Renal pelvis (tissue), 4 donors: Measurements from ENCODE around the gene SRGAP3. TPM values are rescaled to one million over a fixed set of nuclear protein-coding genes. Genes with fewer than 3 reads are reported as not detected.
"Not testable (repeated sequence)": the region's sequence is repeated elsewhere in the genome, so short reads cannot be mapped to it uniquely, and the experiment has no call there.

Source experiments
- DNase-seq: peaks from one replicate; pipeline ENCODE4 v3.0.0-alpha.2; 2013
- polyA plus RNA-seq, 3 donors: library from polyadenylated mRNA; unstranded; fragments of 120-200 nt; gene quantifications; one replicate each; pipeline ENCODE4 v1.2.1, GENCODE V29; 2013; ENCODE audit not compliant: insufficient read length in 3 of 3

Gene SRGAP3
- polyA plus RNA-seq, 3 donors, result 15.3 to 22.8 (median 18.9) TPM

GRCh38 chr3:9087831-9088413, 161.5 kb downstream of the SRGAP3 start:
- no peak for DNase-seq

DNA sequence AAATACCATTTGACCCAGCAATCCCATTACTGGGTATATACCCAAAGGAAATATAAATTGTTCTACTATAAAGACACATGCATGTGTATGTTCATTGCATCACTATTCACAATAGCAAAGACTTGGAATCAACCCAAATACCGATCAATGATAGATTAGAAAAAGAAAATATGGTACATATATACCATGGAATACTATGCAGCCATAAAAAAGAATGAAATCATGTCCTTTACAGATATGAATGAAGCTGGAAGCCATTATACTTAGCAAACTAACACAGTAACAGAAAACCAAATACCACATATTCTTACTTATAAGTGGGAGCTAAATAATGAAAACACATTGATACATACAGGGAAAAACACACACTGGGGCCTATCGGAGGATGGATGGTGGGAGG, 164.0 kb downstream of the SRGAP3 start:
- not testable (repeated sequence) for DNase-seq

DNA sequence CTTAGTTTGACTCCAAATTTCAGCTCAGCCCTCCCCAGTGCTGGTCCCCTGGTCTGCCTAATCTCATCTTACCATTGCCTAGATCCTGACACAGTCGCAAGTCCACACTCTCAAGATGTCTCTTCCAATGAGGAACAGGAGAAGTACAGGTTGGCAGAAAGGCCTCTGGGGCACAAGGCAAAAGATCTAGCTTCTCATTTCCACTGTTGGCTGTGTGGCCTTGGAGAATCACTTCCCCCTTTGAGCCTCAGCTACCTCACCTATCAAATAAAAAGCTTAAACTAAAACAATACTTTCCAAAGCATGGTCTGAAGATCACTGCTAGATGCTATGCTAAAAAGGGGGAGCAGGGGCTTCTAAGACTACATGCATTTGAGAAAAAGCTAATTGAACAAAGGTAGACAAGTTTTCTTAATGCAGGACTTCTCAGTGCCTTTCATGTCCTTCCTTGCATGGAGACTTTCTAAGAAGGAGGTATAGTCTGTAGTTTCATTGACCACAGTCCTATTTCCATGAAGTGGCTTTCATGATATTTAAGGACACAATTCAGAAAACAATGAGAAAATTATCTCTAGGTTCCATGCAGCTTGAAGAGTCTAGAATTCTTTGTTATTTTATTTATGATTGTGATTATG, 168.1 kb downstream of the SRGAP3 start:
- DNase-seq, result no peak

DNA sequence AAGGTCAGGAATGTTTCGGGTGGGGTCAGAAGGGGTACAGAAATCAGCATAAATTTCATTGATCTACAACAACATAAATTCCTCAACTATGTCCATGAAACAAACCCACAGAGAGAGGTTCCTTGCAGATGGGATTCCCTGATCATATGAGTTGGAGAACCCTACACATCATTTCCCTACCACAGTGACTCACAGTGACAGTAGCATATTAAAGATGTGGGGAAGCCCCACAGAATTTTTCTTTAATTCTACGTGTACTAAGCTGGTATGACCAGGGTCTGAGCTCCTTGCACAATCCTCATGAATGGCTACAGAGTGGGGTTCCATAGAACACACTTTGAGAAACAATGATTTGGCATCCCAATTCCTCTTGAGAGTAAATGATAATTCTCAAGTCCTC, 169.3 kb downstream of the SRGAP3 start:
- DNase-seq, result no peak

DNA sequence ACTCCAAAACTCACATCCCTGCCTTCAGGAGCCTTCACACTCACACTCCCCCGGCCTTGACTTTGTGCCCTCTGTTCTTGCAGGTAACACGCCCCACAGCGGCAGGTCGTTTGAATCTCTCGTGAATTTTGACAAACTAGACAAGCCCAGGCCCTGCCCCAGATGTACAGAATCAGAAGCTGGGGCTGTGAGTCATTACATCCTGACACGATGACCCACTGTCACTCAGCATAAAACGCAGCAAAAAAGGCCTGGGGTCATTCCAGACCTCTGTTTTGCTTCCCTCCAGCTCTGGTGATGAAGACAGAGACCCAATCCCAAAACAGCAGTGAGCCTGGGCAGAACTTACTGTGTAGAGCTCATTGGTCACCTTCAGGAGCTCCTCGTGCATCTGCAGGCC, 169.8 kb downstream of the SRGAP3 start:
- DNase-seq, result no peak

DNA sequence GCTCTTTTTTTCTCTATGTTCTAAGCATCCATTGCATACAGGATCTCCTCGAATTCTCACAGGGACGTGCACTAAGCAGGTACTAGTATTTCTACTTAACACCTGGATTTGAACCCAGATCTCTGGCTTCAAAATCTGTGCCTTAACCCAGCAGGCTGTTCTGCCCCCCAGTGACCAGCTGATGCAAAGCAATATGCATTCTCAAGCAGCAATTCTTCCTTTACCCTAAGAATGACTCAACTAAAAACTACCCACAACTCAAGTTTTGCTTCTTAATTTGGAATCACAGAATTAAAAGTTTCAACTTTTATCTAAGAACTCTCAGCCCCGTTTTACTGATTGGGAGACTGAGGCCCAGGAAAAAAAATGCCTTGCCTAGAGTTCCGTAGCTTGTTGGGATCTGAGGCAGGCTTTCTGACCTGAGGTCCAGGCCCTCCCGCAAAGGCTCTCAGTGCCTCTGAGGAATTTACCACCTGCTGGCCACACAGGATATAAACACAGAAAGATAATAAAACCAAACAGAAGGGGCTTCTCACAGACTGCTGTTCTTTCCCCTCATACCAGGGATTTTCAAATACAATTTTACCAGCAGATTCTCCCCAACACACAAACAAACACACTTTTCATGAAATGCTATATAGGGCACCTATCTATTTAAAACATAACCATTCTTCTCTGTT, 170.7 kb downstream of the SRGAP3 start:
- no peak for DNase-seq

DNA sequence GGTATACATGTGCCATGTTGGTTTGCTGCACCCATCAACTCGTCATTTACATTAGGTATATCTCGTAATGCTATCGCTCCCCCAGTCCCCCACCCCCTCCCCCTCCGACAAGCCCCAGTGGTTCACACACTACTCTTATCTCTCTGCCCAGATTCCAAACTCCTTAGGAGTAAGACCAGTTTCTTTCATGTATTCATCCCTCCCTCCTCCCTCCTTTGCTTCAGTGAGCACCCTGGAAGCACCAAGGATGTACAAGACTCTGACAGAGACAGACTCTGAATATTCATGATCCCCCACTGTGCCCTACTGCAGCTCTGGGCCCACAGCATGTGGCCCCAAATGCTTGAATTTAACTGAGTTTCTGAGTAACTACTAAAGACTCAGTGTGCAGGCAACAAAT, 172.4 kb downstream of the SRGAP3 start:
- DNase-seq, result no peak

DNA sequence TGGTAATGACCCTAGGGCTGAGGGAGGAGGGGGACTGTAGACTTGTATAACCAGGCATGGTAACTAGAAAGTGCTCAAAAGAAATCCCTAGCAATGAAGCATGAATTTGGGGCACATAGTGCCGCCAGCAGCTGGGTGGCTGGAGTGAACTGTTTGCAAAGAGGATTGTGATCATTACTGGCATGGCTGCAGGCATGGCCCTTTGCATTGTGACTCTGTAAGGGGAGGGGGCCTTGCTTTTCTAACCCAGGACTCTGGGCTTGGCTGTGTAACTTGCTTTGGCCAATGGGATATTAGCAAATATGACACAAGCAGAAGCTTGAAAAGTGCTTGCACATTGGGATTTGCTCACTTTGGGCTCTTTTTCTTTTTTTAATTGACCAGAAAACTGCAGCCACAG, 173.7 kb downstream of the SRGAP3 start:
- no peak for DNase-seq

DNA sequence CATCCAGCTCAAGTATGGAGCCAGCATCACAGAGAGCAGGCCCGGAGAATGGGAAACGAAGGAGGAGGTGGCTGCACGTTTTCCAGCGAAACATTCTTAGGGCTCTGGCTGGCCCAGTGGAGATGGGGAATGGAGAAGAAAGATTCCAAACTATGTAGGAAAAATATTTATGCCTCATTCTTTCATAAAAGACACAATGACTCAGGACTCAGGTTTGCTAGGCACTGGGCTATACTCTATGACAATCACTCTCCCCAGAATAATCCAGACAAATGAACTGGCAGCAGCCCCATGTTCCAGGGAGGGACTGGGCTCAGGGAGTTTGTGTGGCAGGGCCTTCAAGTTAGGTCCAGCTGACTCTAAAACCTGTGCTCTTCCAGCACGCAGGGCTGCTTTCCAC, 175.4 kb downstream of the SRGAP3 start:
- DNase-seq, result no peak

DNA sequence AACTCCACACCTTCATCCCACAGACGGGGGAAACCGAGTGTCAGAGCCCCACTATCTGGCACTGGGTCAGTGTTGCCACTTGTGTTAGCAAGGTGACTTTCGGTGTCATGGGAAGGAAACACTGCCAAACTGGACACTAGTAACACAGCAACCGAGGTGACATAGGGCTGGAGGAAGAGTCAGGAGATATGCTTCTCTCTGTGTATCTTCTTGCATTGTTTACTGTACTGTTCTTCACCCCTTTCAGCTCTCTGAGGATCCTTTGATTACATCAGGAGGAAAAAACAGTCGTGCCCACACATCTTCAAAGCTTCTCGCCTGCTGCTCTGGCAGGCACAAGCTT, 176.8 kb downstream of the SRGAP3 start:
- no peak for DNase-seq

DNA sequence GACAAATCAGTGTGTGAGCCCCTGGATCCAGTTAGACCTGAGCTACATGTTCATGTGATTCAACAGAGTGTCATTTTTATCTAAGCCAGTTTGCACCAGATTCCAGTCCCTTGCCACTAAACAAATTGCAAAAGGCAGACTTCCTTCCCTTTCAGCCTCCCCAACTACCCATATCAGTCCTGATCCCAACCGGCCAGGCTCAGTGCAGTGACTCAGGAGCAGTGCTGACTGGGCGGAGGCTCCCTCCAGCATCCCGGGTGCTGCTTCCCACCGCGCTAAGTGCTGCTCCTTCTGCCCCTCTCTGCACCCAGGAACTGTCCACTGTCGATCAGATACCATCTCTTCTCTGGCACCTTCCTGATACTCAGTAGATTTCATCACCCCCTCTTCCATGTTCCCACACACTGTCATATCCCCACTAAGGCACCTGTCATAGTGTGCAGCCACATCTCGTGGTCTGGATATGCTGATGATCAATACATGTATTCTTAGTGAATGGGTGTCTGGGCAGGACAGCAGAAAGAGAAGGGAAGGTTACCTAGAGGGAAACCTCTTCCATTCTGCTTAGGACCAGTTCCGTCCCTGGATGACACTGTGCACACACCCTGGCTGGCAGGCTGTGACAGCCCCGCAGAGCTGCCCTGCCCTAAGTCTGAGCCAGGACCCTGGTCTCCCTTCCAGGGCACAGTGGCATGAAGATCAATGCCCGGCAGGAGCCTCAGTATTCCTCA, 177.3 kb downstream of the SRGAP3 start:
- DNase-seq, result no peak

DNA sequence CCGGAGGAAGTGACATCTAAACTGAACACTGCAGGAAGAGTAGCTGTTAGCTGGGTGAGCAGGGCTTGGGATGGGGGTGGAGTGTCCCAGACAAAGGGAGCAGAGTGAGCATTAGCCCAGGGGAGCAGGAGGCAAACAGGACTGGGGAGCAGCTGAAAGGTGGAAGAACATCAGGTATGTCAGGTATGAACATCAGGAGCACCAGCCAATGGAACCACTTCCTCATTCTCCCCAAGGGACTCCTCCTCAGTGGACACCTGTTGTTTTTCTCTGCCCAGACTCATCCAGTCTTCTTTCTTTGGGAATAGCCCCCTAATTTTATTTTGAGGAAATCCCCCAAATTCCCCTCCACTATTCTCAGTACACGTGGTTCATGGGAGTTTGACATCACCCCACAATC, 178.5 kb downstream of the SRGAP3 start:
- DNase-seq, result no peak

DNA sequence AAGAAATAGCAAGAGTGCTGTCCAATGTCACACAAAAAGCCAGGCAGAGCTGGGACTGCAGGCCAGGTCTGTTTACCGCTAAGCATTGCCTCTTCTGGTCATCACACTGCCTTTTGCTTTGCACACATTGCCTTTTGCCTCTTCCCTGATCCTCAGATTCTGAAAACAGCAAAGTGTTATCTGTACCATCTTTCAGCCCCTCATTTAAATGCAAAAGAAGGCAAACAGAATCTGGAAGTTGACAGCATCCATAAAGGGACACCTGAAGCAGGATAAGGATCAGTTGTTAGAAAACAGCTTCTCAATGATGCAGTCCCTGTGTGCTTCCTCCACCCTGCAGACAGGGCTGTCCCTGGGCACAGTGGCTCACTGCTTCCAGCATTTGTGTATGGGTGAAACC, 179.5 kb downstream of the SRGAP3 start:
- DNase-seq, result no peak

- peak; percentile 53 for DNase-seq
Observed at GRCh38 chr3:9068051-9068450, 181.4 kb downstream of the SRGAP3 start.

DNA sequence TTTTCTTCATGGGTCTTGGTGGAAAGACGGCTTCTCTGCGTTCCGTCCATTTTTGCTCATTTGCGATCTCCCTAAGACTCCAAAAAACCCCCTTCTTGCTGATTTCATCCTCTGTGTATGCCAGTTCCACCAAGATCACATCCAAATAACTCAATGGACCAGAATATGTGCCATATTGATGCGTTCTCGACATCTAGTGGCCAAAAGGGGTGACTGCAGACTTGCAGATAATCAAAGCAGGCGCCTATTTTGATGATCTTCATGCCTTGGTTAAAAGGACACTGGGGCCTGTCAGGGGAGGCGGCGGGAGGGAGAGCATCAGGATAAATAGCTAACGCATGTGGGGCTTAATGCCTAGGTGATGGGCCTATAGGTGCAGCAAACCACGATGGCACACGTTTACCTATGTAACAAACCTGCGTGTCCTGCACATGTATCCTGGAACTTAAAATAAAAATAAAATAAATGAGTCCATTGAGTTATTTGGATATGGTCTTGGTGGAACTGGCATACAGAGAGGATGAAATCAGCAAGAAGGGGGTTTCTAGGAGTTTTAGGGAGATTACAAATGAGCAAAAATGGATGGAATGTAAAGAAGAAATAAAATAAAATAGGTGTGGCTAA, 182.0 kb downstream of the SRGAP3 start:
- DNase-seq, result peak; percentile 29

GRCh38 chr3:9066775-9067174, 182.7 kb downstream of the SRGAP3 start:
- no peak for DNase-seq

DNA sequence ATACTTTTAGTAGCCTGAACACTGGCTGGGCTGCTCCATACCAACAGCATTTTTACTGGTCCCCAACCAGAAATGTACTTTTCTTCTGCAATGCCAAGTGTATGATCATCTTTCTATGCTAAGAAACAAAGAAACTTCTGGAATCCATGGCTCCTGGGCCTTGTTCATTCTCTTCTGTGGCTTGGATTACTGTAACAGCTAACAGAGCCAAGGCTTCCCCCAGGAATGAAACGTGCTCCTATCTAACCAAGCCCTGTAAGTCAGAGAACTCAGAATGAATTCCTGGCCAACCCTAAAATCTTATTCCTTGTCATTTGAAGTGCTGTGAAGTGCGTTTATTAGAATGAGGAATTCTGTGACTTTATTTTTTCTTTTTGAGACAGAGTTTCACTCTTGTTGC, 183.3 kb downstream of the SRGAP3 start:
- DNase-seq, result no peak

DNA sequence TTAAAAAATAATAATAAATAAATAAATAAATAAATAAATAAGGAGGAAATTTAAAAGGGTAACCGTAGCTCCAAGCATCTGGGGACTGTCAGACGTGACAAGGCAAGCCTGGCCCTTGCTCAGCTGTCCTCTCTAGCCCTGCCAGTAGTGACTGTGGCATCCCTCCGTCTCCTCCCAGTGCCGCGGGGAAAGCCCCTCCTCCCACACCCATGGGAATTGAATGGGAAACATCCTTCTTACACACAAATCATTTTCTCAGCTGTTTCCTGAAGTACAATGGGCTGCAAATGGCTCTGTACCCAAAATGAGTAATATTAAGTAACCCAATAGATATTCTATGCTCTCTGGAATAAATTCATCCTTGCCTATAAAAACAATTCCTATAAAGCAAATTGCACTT, 184.6 kb downstream of the SRGAP3 start:
- DNase-seq, result no peak

DNA sequence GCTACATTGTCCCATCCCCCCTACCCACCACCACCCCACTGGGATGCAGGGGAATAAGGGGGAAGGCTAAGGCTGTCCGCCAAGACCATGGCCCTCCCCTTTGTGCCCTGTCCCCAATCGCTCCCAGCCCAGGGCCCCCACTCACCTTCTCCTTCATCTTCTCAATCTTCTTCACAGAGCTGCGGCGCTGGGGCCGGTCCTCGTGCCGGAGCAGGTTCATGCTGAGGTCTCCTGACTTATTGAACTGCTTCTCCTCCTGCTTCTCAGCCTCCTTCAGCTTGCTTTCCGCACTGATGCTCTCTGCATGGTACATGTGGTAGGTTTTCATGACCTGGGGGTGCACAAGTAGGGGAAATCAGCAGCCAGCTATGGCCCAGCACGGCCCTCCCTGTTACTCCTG, 185.2 kb downstream of the SRGAP3 start:
- DNase-seq, result no peak

- no peak for DNase-seq
Observed at GRCh38 chr3:9062570-9062969, 186.9 kb downstream of the SRGAP3 start.

- DNase-seq, result no peak
Observed at GRCh38 chr3:9061634-9062033, 187.8 kb downstream of the SRGAP3 start.
